ENCODE measurements around the gene PRPF18. TPM values are rescaled to one million over a fixed set of nuclear protein-coding genes. Genes with fewer than 3 reads are reported as not detected.

PRPF18 gene
- total RNA-seq, 1 donor from 2014 or later: 17.1 TPM

GRCh38 chr10:13632440-13632839 is 45.7 kb downstream of the PRPF18 start:
- no peak overlapping the region for H3K4me3 Mint-ChIP-seq (ENCODE audit: low read depth)
- TF ChIP-seq CTCF (IDR thresholded peaks at IDR 0.05; ENCODE audit: unreplicated experiment): no peak
- H3K36me3 Mint-ChIP-seq (ENCODE audit: insufficient read depth): peaks cover 18% of the 10 kb centered on the region
- H3K27ac Mint-ChIP-seq: no peak overlapping the region
- DNase-seq (ENCODE audit: low spot score, unreplicated experiment): no peak
- H3K9me3 Mint-ChIP-seq (ENCODE audit: low read depth): no peaks in the 10 kb centered on the region
- H3K27me3 Mint-ChIP-seq: no peaks in the 10 kb centered on the region
- peaks cover 23% of the 10 kb centered on the region for H3K4me1 Mint-ChIP-seq (ENCODE audit: low read depth)

- DNase-seq (ENCODE audit: low spot score, unreplicated experiment): no peak
- H3K4me1 Mint-ChIP-seq (ENCODE audit: low read depth): peaks cover 23% of the 10 kb centered on the region
- H3K36me3 Mint-ChIP-seq (ENCODE audit: insufficient read depth): peaks cover 18% of the 10 kb centered on the region
- no peak for TF ChIP-seq CTCF (IDR thresholded peaks at IDR 0.05; ENCODE audit: unreplicated experiment)
- H3K9me3 Mint-ChIP-seq (ENCODE audit: low read depth): no peaks in the 10 kb centered on the region
- H3K4me3 Mint-ChIP-seq (ENCODE audit: low read depth): no peak overlapping the region
- no peak overlapping the region for H3K27ac Mint-ChIP-seq
- no peaks in the 10 kb centered on the region for H3K27me3 Mint-ChIP-seq
Measured at GRCh38 chr10:13632884-13633440, 46.2 kb downstream of the PRPF18 start.

- no peak for DNase-seq (ENCODE audit: low spot score, unreplicated experiment)
- Mint-ChIP-seq H3K4me1 (ENCODE audit: low read depth) (peaks cover 20% of the 10 kb centered on the region), H3K36me3 (ENCODE audit: insufficient read depth) (peaks cover 22% of the 10 kb centered on the region), H3K27me3 (no peaks in the 10 kb centered on the region), H3K4me3 (ENCODE audit: low read depth) (no peak overlapping the region), H3K9me3 (ENCODE audit: low read depth) (no peaks in the 10 kb centered on the region), H3K27ac (no peak overlapping the region)
- TF ChIP-seq CTCF (IDR thresholded peaks at IDR 0.05; ENCODE audit: unreplicated experiment): no peak
Measured at GRCh38 chr10:13633689-13634088, 46.9 kb downstream of the PRPF18 start.

GRCh38 chr10:13634207-13634606 is 47.4 kb downstream of the PRPF18 start:
- Mint-ChIP-seq H3K36me3 (ENCODE audit: insufficient read depth) (peaks cover 25% of the 10 kb centered on the region), H3K4me1 (ENCODE audit: low read depth) (peaks cover 16% of the 10 kb centered on the region), H3K9me3 (ENCODE audit: low read depth) (no peaks in the 10 kb centered on the region), H3K27me3 (no peaks in the 10 kb centered on the region), H3K27ac (no peak overlapping the region), H3K4me3 (ENCODE audit: low read depth) (no peak overlapping the region)
- no peak for TF ChIP-seq CTCF (IDR thresholded peaks at IDR 0.05; ENCODE audit: unreplicated experiment)
- no peak for DNase-seq (ENCODE audit: low spot score, unreplicated experiment)

- Mint-ChIP-seq H3K27me3 (no peaks in the 10 kb centered on the region), H3K36me3 (ENCODE audit: insufficient read depth) (peaks cover 32% of the 10 kb centered on the region), H3K4me1 (ENCODE audit: low read depth) (peaks cover 8% of the 10 kb centered on the region)
Measured at GRCh38 chr10:13636776-13637175, 50.0 kb downstream of the PRPF18 start.

More at GRCh38 chr10:13636776-13637175, 50.0 kb downstream of the PRPF18 start:
- H3K27ac Mint-ChIP-seq: no peak overlapping the region
- DNase-seq (ENCODE audit: low spot score, unreplicated experiment): no peak
- peaks cover 7% of the 10 kb centered on the region for H3K9me3 Mint-ChIP-seq (ENCODE audit: low read depth)
- H3K4me3 Mint-ChIP-seq (ENCODE audit: low read depth): no peak overlapping the region
- no peak for TF ChIP-seq CTCF (IDR thresholded peaks at IDR 0.05; ENCODE audit: unreplicated experiment)

Data from progenitor cell of endocrine pancreas (in vitro differentiated cells).